ENCODE results near the gene ATP10B.
"Not testable (repeated sequence)": the region's sequence is repeated elsewhere in the genome, so short reads cannot be mapped to it uniquely, and the experiment has no call there.

The ATP10B gene

GRCh38 chr5:160715508-160715907 is 136.5 kb downstream of the ATP10B start:
- H3K4me2 ChIP-seq (ENCODE audit: low read length, poor library complexity, severe bottlenecking); H2BK5ac ChIP-seq (ENCODE audit: low read depth, low read length, poor library complexity, severe bottlenecking); H3K4ac ChIP-seq (ENCODE audit: low read depth in 1 of 2, low read length in 2 of 2); H3K9me3 ChIP-seq (ENCODE audit: control insufficient read depth, low read length); H3K27me3 ChIP-seq (ENCODE audit: control insufficient read depth in 1 of 2, insufficient read depth in 1 of 2, low read length in 2 of 2); H3K4me1 ChIP-seq (ENCODE audit: control insufficient read depth, insufficient read depth, low read depth, low read length); H3K9ac ChIP-seq (ENCODE audit: low read length); H3K18ac ChIP-seq (ENCODE audit: low read depth in 1 of 2, low read length in 2 of 2); DNase-seq; H2AK5ac ChIP-seq (ENCODE audit: low read length, severe bottlenecking); H2AFZ ChIP-seq (ENCODE audit: low read depth, low read length); H3K4me3 ChIP-seq (ENCODE audit: insufficient read depth in 1 of 2, low read depth in 1 of 2, low read length in 2 of 2); H3K14ac ChIP-seq (ENCODE audit: low read length in 2 of 2); H2BK12ac ChIP-seq (ENCODE audit: low read length in 2 of 2); H2BK120ac ChIP-seq (ENCODE audit: low read depth, low read length); H3K27ac ChIP-seq (ENCODE audit: low read length, poor library complexity, severe bottlenecking); H3K79me1 ChIP-seq (replicated peaks; ENCODE audit: low read length, poor library complexity, severe bottlenecking); H2BK15ac ChIP-seq (ENCODE audit: low read depth, poor library complexity, severe bottlenecking); H3K36me3 ChIP-seq (ENCODE audit: control insufficient read depth in 1 of 2, insufficient read depth in 2 of 2, low read depth in 1 of 2, low read length in 2 of 2); H4K91ac ChIP-seq (ENCODE audit: low read length); H3K23ac ChIP-seq (ENCODE audit: low read length in 2 of 2); H4K8ac ChIP-seq (ENCODE audit: low read length): not testable (repeated sequence)
- WGBS, result 100% methylated on average over 2 of the region's 9 CpGs

GRCh38 chr5:160703547-160704189 is 148.3 kb downstream of the ATP10B start:
- no peak overlapping the region for H2BK120ac ChIP-seq (ENCODE audit: low read depth, low read length)
- H3K18ac ChIP-seq (ENCODE audit: low read depth in 1 of 2, low read length in 2 of 2), result no peak overlapping the region
- no peak overlapping the region for H2BK12ac ChIP-seq (ENCODE audit: low read length in 2 of 2)
- no peaks in the 10 kb centered on the region for H3K4me1 ChIP-seq (ENCODE audit: control insufficient read depth, insufficient read depth, low read depth, low read length)
- no peak overlapping the region for H3K27ac ChIP-seq (ENCODE audit: low read length, poor library complexity, severe bottlenecking)
- no peak overlapping the region for H2AFZ ChIP-seq (ENCODE audit: low read depth, low read length)
- H3K27me3 ChIP-seq (ENCODE audit: control insufficient read depth in 1 of 2, insufficient read depth in 1 of 2, low read length in 2 of 2), result no peaks in the 10 kb centered on the region
- H4K91ac ChIP-seq (ENCODE audit: low read length), result no peak overlapping the region
- H2BK5ac ChIP-seq (ENCODE audit: low read depth, low read length, poor library complexity, severe bottlenecking), result no peak overlapping the region
- no peak for DNase-seq
- no peak overlapping the region for H3K4me3 ChIP-seq (ENCODE audit: insufficient read depth in 1 of 2, low read depth in 1 of 2, low read length in 2 of 2)
- H3K23ac ChIP-seq (ENCODE audit: low read length in 2 of 2), result no peak overlapping the region
- H3K79me1 ChIP-seq (replicated peaks; ENCODE audit: low read length, poor library complexity, severe bottlenecking), result no peaks in the 10 kb centered on the region
- no peak overlapping the region for H4K8ac ChIP-seq (ENCODE audit: low read length)
- H2AK5ac ChIP-seq (ENCODE audit: low read length, severe bottlenecking), result no peak overlapping the region
- no peaks in the 10 kb centered on the region for H3K36me3 ChIP-seq (ENCODE audit: control insufficient read depth in 1 of 2, insufficient read depth in 2 of 2, low read depth in 1 of 2, low read length in 2 of 2)
- H3K14ac ChIP-seq (ENCODE audit: low read length in 2 of 2), result no peak overlapping the region
- H2BK15ac ChIP-seq (ENCODE audit: low read depth, poor library complexity, severe bottlenecking), result no peak overlapping the region
- H3K9ac ChIP-seq (ENCODE audit: low read length), result no peak overlapping the region
- no peak overlapping the region for H3K4ac ChIP-seq (ENCODE audit: low read depth in 1 of 2, low read length in 2 of 2)
- WGBS, result 79% methylated on average over 3 of the region's 5 CpGs
- peaks cover 18% of the 10 kb centered on the region for H3K9me3 ChIP-seq (ENCODE audit: control insufficient read depth, low read length)
- H3K4me2 ChIP-seq (ENCODE audit: low read length, poor library complexity, severe bottlenecking), result no peak overlapping the region

GRCh38 chr5:160702934-160703333 is 149.1 kb downstream of the ATP10B start:
- Histone ChIP-seq H3K4me1 (ENCODE audit: control insufficient read depth, insufficient read depth, low read depth, low read length) (no peaks in the 10 kb centered on the region), H3K18ac (ENCODE audit: low read depth in 1 of 2, low read length in 2 of 2) (no peak overlapping the region), H3K4me2 (ENCODE audit: low read length, poor library complexity, severe bottlenecking) (no peak overlapping the region), H3K23ac (ENCODE audit: low read length in 2 of 2) (no peak overlapping the region), H4K8ac (ENCODE audit: low read length) (no peak overlapping the region), H3K4ac (ENCODE audit: low read depth in 1 of 2, low read length in 2 of 2) (no peak overlapping the region), H2BK120ac (ENCODE audit: low read depth, low read length) (no peak overlapping the region), H3K9me3 (ENCODE audit: control insufficient read depth, low read length) (peaks cover 18% of the 10 kb centered on the region), H2AFZ (ENCODE audit: low read depth, low read length) (no peak overlapping the region), H2BK5ac (ENCODE audit: low read depth, low read length, poor library complexity, severe bottlenecking) (no peak overlapping the region), H3K36me3 (ENCODE audit: control insufficient read depth in 1 of 2, insufficient read depth in 2 of 2, low read depth in 1 of 2, low read length in 2 of 2) (no peaks in the 10 kb centered on the region), H3K27me3 (ENCODE audit: control insufficient read depth in 1 of 2, insufficient read depth in 1 of 2, low read length in 2 of 2) (no peaks in the 10 kb centered on the region), H2AK5ac (ENCODE audit: low read length, severe bottlenecking) (no peak overlapping the region), H3K14ac (ENCODE audit: low read length in 2 of 2) (no peak overlapping the region), H2BK15ac (ENCODE audit: low read depth, poor library complexity, severe bottlenecking) (no peak overlapping the region), H4K91ac (ENCODE audit: low read length) (no peak overlapping the region), H2BK12ac (ENCODE audit: low read length in 2 of 2) (no peak overlapping the region), H3K79me1 (replicated peaks; ENCODE audit: low read length, poor library complexity, severe bottlenecking) (no peaks in the 10 kb centered on the region), H3K9ac (ENCODE audit: low read length) (no peak overlapping the region), H3K27ac (ENCODE audit: low read length, poor library complexity, severe bottlenecking) (no peak overlapping the region), H3K4me3 (ENCODE audit: insufficient read depth in 1 of 2, low read depth in 1 of 2, low read length in 2 of 2) (no peak overlapping the region)
- WGBS, result no CpG with 5 or more reads among the region's 3 CpGs
- DNase-seq, result no peak

- WGBS, result no CpG with 5 or more reads among the region's 2 CpGs
- Histone ChIP-seq H3K9ac (ENCODE audit: low read length) (no peak overlapping the region), H2BK15ac (ENCODE audit: low read depth, poor library complexity, severe bottlenecking) (no peak overlapping the region), H3K27me3 (ENCODE audit: control insufficient read depth in 1 of 2, insufficient read depth in 1 of 2, low read length in 2 of 2) (no peaks in the 10 kb centered on the region), H2BK5ac (ENCODE audit: low read depth, low read length, poor library complexity, severe bottlenecking) (no peak overlapping the region), H3K4ac (ENCODE audit: low read depth in 1 of 2, low read length in 2 of 2) (no peak overlapping the region), H3K23ac (ENCODE audit: low read length in 2 of 2) (no peak overlapping the region), H3K9me3 (ENCODE audit: control insufficient read depth, low read length) (peaks cover 18% of the 10 kb centered on the region), H3K14ac (ENCODE audit: low read length in 2 of 2) (no peak overlapping the region), H2BK12ac (ENCODE audit: low read length in 2 of 2) (no peak overlapping the region), H2AFZ (ENCODE audit: low read depth, low read length) (no peak overlapping the region), H4K91ac (ENCODE audit: low read length) (no peak overlapping the region), H3K79me1 (replicated peaks; ENCODE audit: low read length, poor library complexity, severe bottlenecking) (no peaks in the 10 kb centered on the region), H3K4me2 (ENCODE audit: low read length, poor library complexity, severe bottlenecking) (no peak overlapping the region), H3K4me1 (ENCODE audit: control insufficient read depth, insufficient read depth, low read depth, low read length) (no peaks in the 10 kb centered on the region), H3K4me3 (ENCODE audit: insufficient read depth in 1 of 2, low read depth in 1 of 2, low read length in 2 of 2) (no peak overlapping the region), H4K8ac (ENCODE audit: low read length) (no peak overlapping the region), H3K36me3 (ENCODE audit: control insufficient read depth in 1 of 2, insufficient read depth in 2 of 2, low read depth in 1 of 2, low read length in 2 of 2) (no peaks in the 10 kb centered on the region), H3K18ac (ENCODE audit: low read depth in 1 of 2, low read length in 2 of 2) (no peak overlapping the region), H2AK5ac (ENCODE audit: low read length, severe bottlenecking) (no peak overlapping the region), H3K27ac (ENCODE audit: low read length, poor library complexity, severe bottlenecking) (no peak overlapping the region), H2BK120ac (ENCODE audit: low read depth, low read length) (no peak overlapping the region)
- no peak for DNase-seq
These were observed 149.7 kb downstream of the ATP10B start for GRCh38 chr5:160702311-160702803.

Measured in mesenchymal stem cell (in vitro differentiated cells and primary cell).